IMR-90 (cell line): ENCODE data around the gene DHRSX. TPM values are rescaled to one million over a fixed set of nuclear protein-coding genes. Genes with fewer than 3 reads are reported as not detected.

ENCODE experiments used
- ATAC-seq: fragments of 200-7000 bp; cut with Tn5 transposase; 2 replicates; pipeline ENCODE4 v1.9.1; 2020; ENCODE audit warnings: low read depth, mild to moderate bottlenecking, moderate library complexity
- BruUV-seq: library from RNA; stranded (reverse); fragments of 400-500 nt; replicated peaks from 2 replicates; lab custom pipeline; 2021; lab: Mats Ljungman, UMichigan
- CTCF ChIA-PET: fragments of 300-600 bp; formaldehyde crosslinking; extraction: SDS; loops from one replicate; lab custom pipeline; 2021; ENCODE audit warnings: antibody characterized with exemption; lab: Yijun Ruan, JAX
- POLR2A ChIA-PET: fragments of 300-600 bp; sonication (Branson Sonifier 250); formaldehyde crosslinking; loops from one replicate; lab custom pipeline; 2022; ENCODE audit warnings: antibody characterized with exemption; ENCODE audit not compliant: unreplicated experiment; lab: Charles Lee
- DNase-seq: peaks from one replicate; pipeline ENCODE4 v3.0.0; 2013
- H2AFZ ChIP-seq: replicated peaks from 2 replicates; pipeline ENCODE3; 2013; ENCODE audit warnings: low read length, mild to moderate bottlenecking; ENCODE audit not compliant: poor library complexity
- H2AK5ac ChIP-seq: 2 replicates; pipeline ENCODE4 v1.6.1; 2013; ENCODE audit warnings: low read depth, low read length, inconsistent platforms
- H2AK9ac ChIP-seq: replicated peaks from 2 replicates; pipeline ENCODE3; 2013; ENCODE audit warnings: mild to moderate bottlenecking, low read depth, low read length, moderate library complexity; ENCODE audit not compliant: poor library complexity
- H2BK120ac ChIP-seq: 2 replicates; pipeline ENCODE4 v1.6.1; 2013; ENCODE audit warnings: low read depth, low read length, inconsistent platforms
- H2BK15ac ChIP-seq: 3 replicates; pipeline ENCODE4 v1.6.1; 2013; ENCODE audit warnings: low read depth, low read length, inconsistent platforms
- H2BK20ac ChIP-seq: 2 replicates; pipeline ENCODE4 v1.6.1; 2013; ENCODE audit warnings: low read depth, mild to moderate bottlenecking, inconsistent platforms, low read length, moderate library complexity
- H2BK5ac ChIP-seq: 2 replicates; pipeline ENCODE4 v1.6.1; 2013; ENCODE audit warnings: mild to moderate bottlenecking, low read depth, low read length, inconsistent platforms; ENCODE audit not compliant: poor library complexity, severe bottlenecking
- H3K14ac ChIP-seq: replicated peaks from 2 replicates; pipeline ENCODE4 v1.6.1; 2013; ENCODE audit warnings: low read depth, low read length, inconsistent platforms
- H3K18ac ChIP-seq: 2 replicates; pipeline ENCODE4 v1.6.1; 2013; ENCODE audit warnings: low read depth, low read length, control low read depth
- H3K23ac ChIP-seq: 2 replicates; pipeline ENCODE4 v1.6.1; 2013; ENCODE audit warnings: low read depth, low read length, inconsistent platforms
- H3K27ac ChIP-seq: 2 replicates; pipeline ENCODE4 v1.5.1; 2013; ENCODE audit warnings: mild to moderate bottlenecking, control low read depth, low read length; ENCODE audit not compliant: insufficient read depth
- H3K27me3 ChIP-seq: 2 replicates; pipeline ENCODE4 v1.6.1; 2013; ENCODE audit warnings: low read length; ENCODE audit not compliant: control insufficient read depth, insufficient read depth
- H3K36me3 ChIP-seq: 2 replicates; pipeline ENCODE4 v1.6.1; 2013; ENCODE audit warnings: low read length, mixed read lengths; ENCODE audit not compliant: control insufficient read depth, insufficient read depth
- H3K4ac ChIP-seq: 2 replicates; pipeline ENCODE4 v1.6.1; 2013; ENCODE audit warnings: low read depth, low read length, inconsistent platforms
- H3K4me1 ChIP-seq: 2 replicates; pipeline ENCODE4 v1.6.1; 2013; ENCODE audit warnings: low read length, mixed read lengths; ENCODE audit not compliant: control insufficient read depth, insufficient read depth
- H3K4me2 ChIP-seq: 2 replicates; pipeline ENCODE4 v1.6.1; 2013; ENCODE audit warnings: low read depth, mild to moderate bottlenecking, control low read depth, low read length, moderate library complexity
- H3K4me3 ChIP-seq: 2 replicates; pipeline ENCODE4 v1.5.1; 2013; ENCODE audit warnings: low read depth, mild to moderate bottlenecking, control low read depth, low read length, moderate library complexity; ENCODE audit not compliant: insufficient read depth
- H3K56ac ChIP-seq: 2 replicates; pipeline ENCODE4 v1.6.1; 2013; ENCODE audit warnings: low read length, inconsistent platforms; ENCODE audit not compliant: insufficient read depth; ENCODE audit errors: extremely low read depth
- H3K79me1 ChIP-seq, 2 experiments: 2 replicates each; pipeline ENCODE4 v1.6.1; 2013; ENCODE audit warnings: low read length in 2 of 2, inconsistent platforms in 1 of 2, low read depth in 1 of 2
- H3K9ac ChIP-seq: 2 replicates; pipeline ENCODE4 v1.6.1; 2013; ENCODE audit warnings: low read depth, low read length, control low read depth
- H3K9me1 ChIP-seq: 2 replicates; pipeline ENCODE4 v1.6.1; 2013; ENCODE audit warnings: low read length, inconsistent platforms; ENCODE audit not compliant: insufficient read depth
- H3K9me3 ChIP-seq: 2 replicates; pipeline ENCODE4 v1.6.1; 2013; ENCODE audit warnings: low read length; ENCODE audit not compliant: control insufficient read depth, insufficient read depth
- H4K20me1 ChIP-seq: 2 replicates; pipeline ENCODE4 v1.6.1; 2013; ENCODE audit warnings: low read length, inconsistent platforms; ENCODE audit not compliant: insufficient read depth
- H4K5ac ChIP-seq: 2 replicates; pipeline ENCODE4 v1.6.1; 2013; ENCODE audit warnings: mild to moderate bottlenecking, low read depth, low read length, control low read depth
- H4K8ac ChIP-seq, 2 experiments: 2 replicates each; pipeline ENCODE4 v1.6.1; 2013; ENCODE audit warnings: low read depth in 2 of 2, low read length in 2 of 2, control low read depth in 1 of 2, inconsistent platforms in 1 of 2
- H4K91ac ChIP-seq: 2 replicates; pipeline ENCODE4 v1.6.1; 2013; ENCODE audit warnings: low read depth, low read length, inconsistent platforms; ENCODE audit not compliant: insufficient read depth
- BHLHE40 ChIP-seq: fragments of 150-350 bp; IDR thresholded peaks from 2 replicates; pipeline ENCODE4 v1.6.1; 2016; ENCODE audit warnings: mild to moderate bottlenecking, low read depth, low read length
- CEBPB ChIP-seq: IDR thresholded peaks from 2 replicates; pipeline ENCODE4 v1.6.1; 2012; ENCODE audit warnings: low read depth, low read length, improper control_type of control experiment
- CHD1 ChIP-seq: IDR thresholded peaks from 2 replicates; pipeline ENCODE4 v1.6.1; 2012; ENCODE audit warnings: low read depth, low read length, improper control_type of control experiment
- CTCF ChIP-seq: conservative IDR thresholded peaks from 2 replicates; pipeline ENCODE4 v1.5.1; 2012; ENCODE audit warnings: mild to moderate bottlenecking, low read depth, low read length, improper control_type of control experiment
- ELK1 ChIP-seq: fragments of 150-350 bp; IDR thresholded peaks from 2 replicates; pipeline ENCODE4 v1.6.1; 2016; ENCODE audit warnings: low read depth, mild to moderate bottlenecking, low read length, moderate library complexity, borderline replicate concordance
- FOS ChIP-seq: fragments of 150-350 bp; IDR thresholded peaks from 2 replicates; pipeline ENCODE4 v1.6.1; 2016; ENCODE audit warnings: low read depth, low read length
- MAFK ChIP-seq: IDR thresholded peaks from 2 replicates; pipeline ENCODE4 v1.6.1; 2012; ENCODE audit warnings: low read depth, low read length, improper control_type of control experiment
- MAZ ChIP-seq: IDR thresholded peaks from 2 replicates; pipeline ENCODE4 v1.6.1; 2012; ENCODE audit warnings: low read depth, mild to moderate bottlenecking, low read length, improper control_type of control experiment, moderate library complexity, borderline replicate concordance
- MXI1 ChIP-seq: IDR thresholded peaks from 2 replicates; pipeline ENCODE4 v1.6.1; 2012; ENCODE audit warnings: low read depth, mild to moderate bottlenecking, low read length, moderate library complexity, borderline replicate concordance
- NFE2L2 ChIP-seq: fragments of 150-350 bp; IDR thresholded peaks from 2 replicates; pipeline ENCODE4 v1.6.1; 2016; ENCODE audit warnings: low read depth, mild to moderate bottlenecking, low read length
- POLR2A ChIP-seq: IDR thresholded peaks from 2 replicates; pipeline ENCODE4 v1.6.1; 2012; ENCODE audit warnings: mild to moderate bottlenecking, low read depth, low read length
- RAD21 ChIP-seq: IDR thresholded peaks from 2 replicates; pipeline ENCODE4 v1.6.1; 2012; ENCODE audit warnings: low read length, improper control_type of control experiment
- RCOR1 ChIP-seq: IDR thresholded peaks from 2 replicates; pipeline ENCODE4 v1.6.1; 2012; ENCODE audit warnings: mild to moderate bottlenecking, low read length, improper control_type of control experiment; ENCODE audit not compliant: insufficient replicate concordance
- RFX5 ChIP-seq: IDR thresholded peaks from 2 replicates; pipeline ENCODE4 v1.8.0; 2012; ENCODE audit warnings: low read depth, mild to moderate bottlenecking, low read length, moderate library complexity
- SMC3 ChIP-seq: fragments of 150-350 bp; IDR thresholded peaks from 2 replicates; pipeline ENCODE4 v1.6.1; 2016; ENCODE audit warnings: low read depth, mild to moderate bottlenecking, antibody characterized with exemption, low read length, moderate library complexity
- USF2 ChIP-seq: fragments of 150-350 bp; IDR thresholded peaks from 2 replicates; pipeline ENCODE4 v1.6.1; 2017; ENCODE audit warnings: mild to moderate bottlenecking, antibody characterized with exemption, low read length, low read depth
- WGBS, 2 experiments: methylation state at CpG; one replicate each; pipeline versions ENCODE4 v1.1.5 to v1.1.7; 2013; ENCODE audit warnings: missing lambda C conversion rate in 2 of 2; ENCODE audit not compliant: insufficient read length in 1 of 2; ENCODE audit errors: extremely low coverage in 2 of 2; 5-methylcytosine and 5-hydroxymethylcytosine counted together
- dilution Hi-C: fragments of 300-500 bp; cut with HindIII; formaldehyde crosslinking; loops from one replicate; pipeline ENCODE4 v1.14.3; 2018; ENCODE audit warnings: low sequenced_read_pairs; ENCODE audit not compliant: unreplicated experiment
- in situ Hi-C: fragments of 300-500 bp; cut with MboI; formaldehyde crosslinking; loops from 3 replicates; pipeline ENCODE4 v1.14.3; 2019; ENCODE audit warnings: low sequenced_read_pairs, inconsistent platforms, mixed read lengths
- intact Hi-C: fragments of 100-400 bp; cut with micrococcal nuclease; formaldehyde crosslinking; loops from 2 replicates; pipeline ENCODE4 v1.10.0; 2022
- polyA plus RNA-seq, 3 experiments: library from polyadenylated mRNA; depleted of rRNA; stranded (reverse); fragments of >200 nt; gene quantifications; 2 replicates each; pipeline ENCODE4 v1.2.3, GENCODE V29; 2012; ENCODE audit warnings: low replicate concordance in 1 of 3
- total RNA-seq: library from RNA; depleted of rRNA; stranded (reverse); fragments of >200 nt; gene quantifications from 2 replicates; pipeline ENCODE4 v1.2.3, GENCODE V29; 2012

The DHRSX gene
- total and polyA plus RNA-seq, 2 of the 4 experiments (the other 2 are of a cell fraction), result 26.2 to 38.0 TPM

- Histone ChIP-seq H2BK5ac (no peak overlapping the region), H4K91ac (no peak overlapping the region), H3K9ac (no peak overlapping the region), H2BK20ac (no peak overlapping the region), H3K4me2 (no peak overlapping the region), H4K20me1 (no peaks in the 10 kb centered on the region), H3K79me1 (peaks cover 8 to 10% of the 10 kb centered on the region in 2 experiments; a peak in 2 of 4 replicates), H2AFZ (no peak overlapping the region), H2BK15ac (no peak overlapping the region), H3K18ac (no peak overlapping the region), H3K56ac (no peak overlapping the region), H3K9me3 (peaks cover 3% of the 10 kb centered on the region), H2AK5ac (no peak overlapping the region), H3K23ac (no peak overlapping the region), H3K14ac (no peak overlapping the region), H2AK9ac (no peak overlapping the region), H3K27me3 (no peaks in the 10 kb centered on the region), H4K5ac (no peak overlapping the region), H4K8ac (no peak overlapping the region), H3K4me1 (no peaks in the 10 kb centered on the region), H2BK120ac (no peak overlapping the region), H3K4ac (no peak overlapping the region), H3K9me1 (0 out of 2 replicates have a peak, but pooled peaks cover 4% of the 10 kb centered on the region), H3K27ac (no peak overlapping the region), H3K4me3 (no peak overlapping the region), H3K36me3 (peaks cover 22% of the 10 kb centered on the region)
- BruUV-seq, result no TSS peak
- CTCF ChIA-PET, result no interaction called here
- ATAC-seq, result no peak
- no peak for TF ChIP-seq SMC3
- TF ChIP-seq MAFK, result no peak
- TF ChIP-seq CTCF, result no peak
- TF ChIP-seq MXI1, result no peak
- no peak for TF ChIP-seq USF2
- no peak for TF ChIP-seq CHD1
- no peak for TF ChIP-seq BHLHE40
- no peak for TF ChIP-seq RFX5
- no peak for TF ChIP-seq RCOR1
- TF ChIP-seq CEBPB, result no peak
- no peak for TF ChIP-seq POLR2A
- TF ChIP-seq NFE2L2, result no peak
- no peak for TF ChIP-seq MAZ
- no peak for TF ChIP-seq FOS
- no peak for TF ChIP-seq ELK1
- TF ChIP-seq RAD21, result no peak
- in situ Hi-C loops (no loop called here), intact Hi-C loops (no loop called here), dilution Hi-C loops (no loop called here)
- DNase-seq, result no peak
- POLR2A ChIA-PET, result no interaction called here
- 100% methylated on average over 1 of the region's 8 CpGs; no CpG with 5 or more reads in 1 of the 2 experiments for WGBS, 2 experiments
Measured at GRCh38 chrX:2409796-2410195, 91.0 kb downstream of the DHRSX start.
